Liver (tissue), 9 donors: ENCODE results near the gene PAPPA2. TPM values are rescaled to one million over a fixed set of nuclear protein-coding genes. Genes with fewer than 3 reads are reported as not detected.

Experiments used
- DNase-seq: peaks from one replicate; pipeline ENCODE4 v3.0.0-alpha.2; 2017; ENCODE audit warnings: low spot score
- H3K27ac ChIP-seq, 2 donors: one replicate each; pipeline ENCODE4 v1.7.0; 2013; ENCODE audit warnings: inconsistent platforms in 2 of 2, low read length in 2 of 2, control low read depth in 1 of 2, low read depth in 1 of 2, mild to moderate bottlenecking in 1 of 2
- H3K27me3 ChIP-seq, 4 donors: one replicate each; pipeline versions ENCODE4 v1.6.1 to v1.7.0; 2013; ENCODE audit warnings: low read length in 3 of 4, inconsistent platforms in 1 of 4, mild to moderate bottlenecking in 1 of 4, moderate library complexity in 1 of 4; ENCODE audit not compliant: control insufficient read depth in 4 of 4, insufficient read depth in 4 of 4
- H3K36me3 ChIP-seq, 4 donors: one replicate each; pipeline versions ENCODE4 v1.6.1 to v1.7.0; 2013; ENCODE audit warnings: low read length in 3 of 4, mild to moderate bottlenecking in 3 of 4, low read depth in 1 of 4, moderate library complexity in 1 of 4; ENCODE audit not compliant: control insufficient read depth in 4 of 4, insufficient read depth in 3 of 4
- H3K4me1 ChIP-seq, 4 donors: one replicate each; pipeline versions ENCODE4 v1.6.1 to v1.7.0; 2013; ENCODE audit warnings: low read length in 3 of 4, mild to moderate bottlenecking in 3 of 4, moderate library complexity in 1 of 4; ENCODE audit not compliant: control insufficient read depth in 4 of 4, insufficient read depth in 4 of 4
- H3K4me3 ChIP-seq, 3 donors: one replicate each; pipeline versions ENCODE4 v1.6.1 to v1.7.0; 2013; ENCODE audit warnings: low read length in 3 of 3, control low read depth in 1 of 3, low read depth in 1 of 3, mild to moderate bottlenecking in 1 of 3
- H3K9ac ChIP-seq, 2 donors: one replicate each; pipeline ENCODE4 v1.7.0; 2013; ENCODE audit warnings: low read length in 2 of 2, mild to moderate bottlenecking in 2 of 2, moderate library complexity in 2 of 2, control low read depth in 1 of 2, low read depth in 1 of 2
- H3K9me3 ChIP-seq, 4 donors: one replicate each; pipeline versions ENCODE4 v1.6.1 to v1.7.0; 2013; ENCODE audit warnings: low read length in 3 of 4; ENCODE audit not compliant: control insufficient read depth in 4 of 4
- ATF3 ChIP-seq: IDR thresholded peaks from 2 replicates; pipeline ENCODE4 v1.6.1; 2016; ENCODE audit warnings: antibody characterized with exemption
- CTCF ChIP-seq: fragments of 150-350 bp; IDR thresholded peaks from 2 replicates; pipeline ENCODE4 v1.5.1; 2017; ENCODE audit warnings: improper control_type of control experiment, low read depth, low read length; ENCODE audit not compliant: missing input control
- EGR1 ChIP-seq, 2 donors: IDR thresholded peaks; 2 replicates each; pipeline ENCODE4 v1.6.1; 2016 to 2018; ENCODE audit warnings: antibody characterized with exemption in 2 of 2, low read depth in 2 of 2
- FOXA1 ChIP-seq: IDR thresholded peaks from 2 replicates; pipeline ENCODE4 v1.6.1; 2016; ENCODE audit warnings: antibody characterized with exemption
- FOXA2 ChIP-seq: IDR thresholded peaks from 2 replicates; pipeline ENCODE4 v1.6.1; 2016; ENCODE audit warnings: antibody characterized with exemption
- GABPA ChIP-seq, 2 donors: IDR thresholded peaks in 1 of 2; conservative IDR thresholded peaks in 1 of 2; 2 replicates each; pipeline ENCODE4 v1.6.1; 2016; ENCODE audit warnings: antibody characterized with exemption in 2 of 2, mild to moderate bottlenecking in 1 of 2, moderate library complexity in 1 of 2
- HNF4G ChIP-seq: IDR thresholded peaks from 2 replicates; pipeline ENCODE4 v1.6.1; 2016; ENCODE audit warnings: antibody characterized with exemption
- JUND ChIP-seq, 2 donors: IDR thresholded peaks; 2 replicates each; pipeline ENCODE4 v1.6.1; 2016; ENCODE audit warnings: antibody characterized with exemption in 2 of 2
- MAX ChIP-seq: IDR thresholded peaks from 2 replicates; pipeline ENCODE4 v1.6.1; 2016; ENCODE audit warnings: antibody characterized with exemption
- NR2F2 ChIP-seq: IDR thresholded peaks from 2 replicates; pipeline ENCODE4 v1.6.1; 2016; ENCODE audit warnings: antibody characterized with exemption
- RAD21 ChIP-seq, 2 donors: IDR thresholded peaks; 2 replicates each; pipeline ENCODE4 v1.6.1; 2016; ENCODE audit warnings: antibody characterized with exemption in 2 of 2, mild to moderate bottlenecking in 2 of 2
- RXRA ChIP-seq, 2 donors: IDR thresholded peaks; 2 replicates each; pipeline ENCODE4 v1.6.1; 2017 to 2018; ENCODE audit warnings: antibody characterized with exemption in 2 of 2, mild to moderate bottlenecking in 1 of 2
- SP1 ChIP-seq: IDR thresholded peaks from 2 replicates; pipeline ENCODE4 v1.6.1; 2018; ENCODE audit warnings: antibody characterized with exemption, mild to moderate bottlenecking
- TAF1 ChIP-seq: conservative IDR thresholded peaks from 2 replicates; pipeline ENCODE4 v1.6.1; 2016; ENCODE audit warnings: antibody characterized with exemption, mild to moderate bottlenecking
- YY1 ChIP-seq: IDR thresholded peaks from 2 replicates; pipeline ENCODE4 v1.6.1; 2016; ENCODE audit warnings: antibody characterized with exemption, mild to moderate bottlenecking
- ZBTB33 ChIP-seq: IDR thresholded peaks from 2 replicates; pipeline ENCODE4 v1.6.1; 2016; ENCODE audit warnings: antibody characterized with exemption
- WGBS: extraction: QIAGEN DNeasy Blood & Tissue Kit; methylation state at CpG from one replicate; pipeline ENCODE4 v1.1.7; 2013; 5-methylcytosine and 5-hydroxymethylcytosine counted together
- polyA plus RNA-seq, 2 donors: library from polyadenylated mRNA; stranded (reverse) in 1 of 2; unstranded in 1 of 2; fragments of 200-250 nt in 1 of 2; fragments of >200 nt in 1 of 2; fragmentation: Nextera tagmentation in 1 of 2; extraction: Ambion mirVana in 1 of 2; gene quantifications; one replicate each; pipeline versions ENCODE4 v1.2.1 to v1.2.3, GENCODE V29; 2013 to 2015
- total RNA-seq, 2 donors: library from RNA; depleted of rRNA; stranded (reverse); fragments of >200 nt; gene quantifications; one replicate each; pipeline ENCODE4 v1.2.3, GENCODE V29; 2014
- donor health status: healthy.
- donor health status: healthy.
- donor health status: healthy.
- donor health status: healthy.
- donor health status: healthy.

The PAPPA2 gene
- total and polyA plus RNA-seq, 4 donors: 0.19 to 27.2 (median 13.4) TPM

- Histone ChIP-seq H3K4me1 (no peaks in the 10 kb centered on the region), H3K9me3 (no peaks in the 10 kb centered on the region), H3K9ac (no peak overlapping the region), H3K36me3 (no peaks in the 10 kb centered on the region), H3K27ac (no peak overlapping the region), H3K4me3 (no peak overlapping the region), H3K27me3 (no peaks in the 10 kb centered on the region)
- DNase-seq: no peak
- TF ChIP-seq MAX (no peak), ZBTB33 (no peak), FOXA2 (no peak), ATF3 (no peak), TAF1 (no peak), RXRA (IDR thresholded peaks at IDR 0.05) (no peak), JUND (IDR thresholded peaks at IDR 0.05) (no peak), FOXA1 (no peak), GABPA (IDR thresholded peaks at IDR 0.05 in 1 of 2, conservative IDR thresholded peaks at IDR 0.05 in 1 of 2) (no peak), RAD21 (IDR thresholded peaks at IDR 0.05) (no peak), YY1 (no peak)
- 74% methylated on average over 2 of the region's 2 CpGs for WGBS
These were observed 2.2 kb upstream of the PAPPA2 start for GRCh38 chr1:176460544-176461336.

DNA sequence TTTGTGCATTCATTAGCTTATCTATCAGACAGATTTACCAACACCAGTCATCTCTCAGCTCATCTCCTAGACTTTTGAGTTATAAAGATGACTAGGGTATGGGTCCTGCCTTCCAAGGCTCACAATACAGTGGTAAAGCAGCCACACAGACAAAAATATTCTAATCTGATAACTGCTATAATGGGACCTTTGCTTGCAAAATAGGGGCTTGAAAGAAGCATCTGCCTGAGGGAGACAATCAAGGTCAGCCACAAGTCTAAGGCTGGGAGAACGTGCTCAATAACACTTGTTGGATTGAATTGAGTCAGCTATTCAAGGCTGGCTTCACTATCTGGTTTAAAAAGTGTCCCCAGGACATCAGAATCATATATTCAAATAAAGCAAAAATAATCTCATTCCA, 1.4 kb upstream of the PAPPA2 start:
- TF ChIP-seq RXRA (IDR thresholded peaks at IDR 0.05) (no peak), SP1 (no peak), ATF3 (no peak), NR2F2 (no peak), FOXA2 (no peak)
- no peak overlapping the region for H3K9ac ChIP-seq
- DNase-seq: no peak
- 82% methylated on average over 1 of the region's 1 CpG for WGBS
- H3K4me3 ChIP-seq: no peak overlapping the region
- H3K9me3 ChIP-seq: no peaks in the 10 kb centered on the region
- H3K4me1 ChIP-seq: no peaks in the 10 kb centered on the region
- no peak overlapping the region for H3K27ac ChIP-seq
- H3K27me3 ChIP-seq: no peaks in the 10 kb centered on the region
- H3K36me3 ChIP-seq: no peaks in the 10 kb centered on the region

GRCh38 chr1:176466514-176466913, 3.5 kb downstream of the PAPPA2 start:
- Histone ChIP-seq H3K27ac (no peak overlapping the region), H3K4me1 (peaks cover 0 to 12% (median 0%) of the 10 kb centered on the region in 4 donors), H3K9ac (no peak overlapping the region), H3K27me3 (no peaks in the 10 kb centered on the region), H3K9me3 (no peaks in the 10 kb centered on the region), H3K4me3 (no peak overlapping the region), H3K36me3 (no peaks in the 10 kb centered on the region)
- WGBS: 65% methylated on average over 3 of the region's 3 CpGs
- TF ChIP-seq RAD21 (IDR thresholded peaks at IDR 0.05) (peak; percentile 30 to 65), HNF4G (no peak), EGR1 (IDR thresholded peaks at IDR 0.05; ENCODE audit: low read depth in 2 of 2) (no peak), NR2F2 (no peak), CTCF (peak; percentile 23), JUND (IDR thresholded peaks at IDR 0.05) (no peak)
- DNase-seq: no peak
